WERI-Rb-1 (cell line): ENCODE results near the gene SCN4A.

ENCODE experiments used
- DNase-seq: peaks from one replicate; pipeline ENCODE4 v3.0.0-alpha.2; 2020
- H3K27ac ChIP-seq: fragments of 250-450 bp; sonication (Bioruptor Pico); 2 replicates; pipeline ENCODE4 v1.5.1; 2020; ENCODE audit warnings: mild to moderate bottlenecking, moderate library complexity
- H3K27me3 ChIP-seq: fragments of 250-450 bp; sonication (Bioruptor Pico); 2 replicates; pipeline ENCODE4 v1.5.1; 2021; ENCODE audit warnings: mild to moderate bottlenecking, low read depth, moderate library complexity; ENCODE audit not compliant: insufficient read depth, severe bottlenecking
- H3K36me3 ChIP-seq: fragments of 250-450 bp; sonication (Bioruptor Pico); 2 replicates; pipeline ENCODE4 v1.5.1; 2020; ENCODE audit warnings: mild to moderate bottlenecking, moderate library complexity
- H3K4me3 ChIP-seq: 2 replicates; pipeline ENCODE4 v1.5.1; 2011; ENCODE audit warnings: low read depth, mild to moderate bottlenecking, control low read depth, low read length
- H3K9me3 ChIP-seq: fragments of 250-450 bp; sonication (Bioruptor Pico); 2 replicates; pipeline ENCODE4 v1.5.1; 2021; ENCODE audit warnings: mild to moderate bottlenecking, moderate library complexity; ENCODE audit not compliant: severe bottlenecking
- CTCF ChIP-seq: IDR thresholded peaks from 2 replicates; pipeline ENCODE4 v1.5.1; 2011; ENCODE audit warnings: low read depth, mild to moderate bottlenecking, control low read depth, inconsistent platforms, low read length

The SCN4A gene

GRCh38 chr17:64006361-64007088, 33.8 kb upstream of the SCN4A start:
- Histone ChIP-seq H3K4me3 (no peak overlapping the region), H3K9me3 (no peaks in the 10 kb centered on the region), H3K27me3 (no peaks in the 10 kb centered on the region), H3K27ac (no peak overlapping the region), H3K36me3 (no peaks in the 10 kb centered on the region)
- TF ChIP-seq CTCF: no peak
- no peak for DNase-seq

- Histone ChIP-seq H3K27ac (no peak overlapping the region; the same call in 1 of the 2 replicates), H3K4me3 (no peak overlapping the region), H3K36me3 (no peaks in the 10 kb centered on the region), H3K27me3 (no peaks in the 10 kb centered on the region), H3K9me3 (no peaks in the 10 kb centered on the region)
- no peak for DNase-seq
- TF ChIP-seq CTCF: no peak
These were observed 33.0 kb upstream of the SCN4A start for GRCh38 chr17:64005734-64006167.

- no peak overlapping the region; the same call in 1 of the 2 replicates for H3K27ac ChIP-seq
- H3K27me3 ChIP-seq: no peaks in the 10 kb centered on the region
- DNase-seq: peak; percentile 51
- no peak for TF ChIP-seq CTCF
- no peak overlapping the region for H3K4me3 ChIP-seq
- H3K36me3 ChIP-seq: no peaks in the 10 kb centered on the region
- H3K9me3 ChIP-seq: no peaks in the 10 kb centered on the region
These were observed 32.4 kb upstream of the SCN4A start for GRCh38 chr17:64004903-64005733.

- H3K27ac ChIP-seq: no peak overlapping the region
- TF ChIP-seq CTCF: no peak
- no peak for DNase-seq
These were observed 31.6 kb upstream of the SCN4A start for GRCh38 chr17:64004218-64004770.

GRCh38 chr17:64003526-64004121, 30.9 kb upstream of the SCN4A start:
- Histone ChIP-seq H3K9me3 (no peaks in the 10 kb centered on the region), H3K36me3 (no peaks in the 10 kb centered on the region), H3K27me3 (no peaks in the 10 kb centered on the region), H3K27ac (no peak overlapping the region), H3K4me3 (no peak overlapping the region)
- DNase-seq: no peak
- TF ChIP-seq CTCF: no peak

More at GRCh38 chr17:64004218-64004770, 31.6 kb upstream of the SCN4A start:
- H3K27me3 ChIP-seq: no peaks in the 10 kb centered on the region
- no peak overlapping the region for H3K4me3 ChIP-seq
- H3K9me3 ChIP-seq: no peaks in the 10 kb centered on the region
- no peaks in the 10 kb centered on the region for H3K36me3 ChIP-seq
